Measurements from ENCODE around the gene FKBP5.

- TF ChIP-seq POLR2A (IDR thresholded peaks at IDR 0.05; ENCODE audit: low read depth, low read length) (no peak), BHLHE40 (IDR thresholded peaks at IDR 0.05; ENCODE audit: low read depth, low read length) (no peak), CTCF (conservative IDR thresholded peaks at IDR 0.05; ENCODE audit: low read depth, low read length) (no peak)
Measured at GRCh38 chr6:35719830-35720733, 31.4 kb upstream of the FKBP5 start.
